Measurements from ENCODE around the gene PDLIM1. TPM values are rescaled to one million over a fixed set of nuclear protein-coding genes. Genes with fewer than 3 reads are reported as not detected.

Gene PDLIM1
- total RNA-seq, 4 donors from 2014 or later, result 71.4 to 112 (median 77.7) TPM

DNA sequence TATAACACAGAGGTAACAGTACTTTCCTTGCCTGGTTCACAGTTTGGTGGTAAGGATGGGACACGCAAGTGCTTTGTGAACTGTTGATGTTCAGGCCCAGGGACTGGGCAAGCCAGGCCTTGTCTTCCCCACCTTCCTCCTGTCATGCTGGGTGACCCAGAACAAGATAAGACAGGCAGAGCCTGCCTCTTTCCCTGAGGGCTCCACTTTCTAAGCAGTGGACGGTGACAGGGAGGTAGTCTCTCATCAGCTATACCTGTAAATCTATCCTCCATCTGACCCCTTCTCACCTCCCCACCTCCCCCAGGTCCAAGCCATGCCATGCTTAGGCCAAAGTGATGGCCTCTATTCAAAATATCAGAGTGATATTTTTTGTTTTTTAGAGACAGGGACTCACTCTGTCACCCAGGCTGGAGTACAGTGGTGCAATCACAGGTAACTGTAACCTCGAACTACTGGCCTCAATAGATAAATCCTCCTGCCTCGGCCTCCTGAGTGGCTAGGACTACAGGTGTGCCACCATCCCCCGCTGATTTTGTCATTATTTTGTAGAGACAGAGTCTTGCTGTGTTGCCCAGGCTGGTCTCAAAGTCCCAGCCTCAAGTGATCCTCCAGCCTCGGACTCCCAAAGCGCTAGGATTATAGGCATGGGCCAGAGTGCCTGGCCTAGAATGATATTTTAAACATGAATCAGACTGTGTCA, 42.8 kb downstream of the PDLIM1 start:
- Histone ChIP-seq H3K4me3 (no peak overlapping the region), H3K9me3 (no peaks in the 10 kb centered on the region), H3K27ac (no peak overlapping the region), H3K4me1 (peaks cover 18% of the 10 kb centered on the region), H3K27me3 (no peaks in the 10 kb centered on the region), H3K36me3 (peaks cover 24% of the 10 kb centered on the region)
- WGBS, result 81% methylated on average over 7 of the region's 7 CpGs
- TF ChIP-seq, protein P1, sequence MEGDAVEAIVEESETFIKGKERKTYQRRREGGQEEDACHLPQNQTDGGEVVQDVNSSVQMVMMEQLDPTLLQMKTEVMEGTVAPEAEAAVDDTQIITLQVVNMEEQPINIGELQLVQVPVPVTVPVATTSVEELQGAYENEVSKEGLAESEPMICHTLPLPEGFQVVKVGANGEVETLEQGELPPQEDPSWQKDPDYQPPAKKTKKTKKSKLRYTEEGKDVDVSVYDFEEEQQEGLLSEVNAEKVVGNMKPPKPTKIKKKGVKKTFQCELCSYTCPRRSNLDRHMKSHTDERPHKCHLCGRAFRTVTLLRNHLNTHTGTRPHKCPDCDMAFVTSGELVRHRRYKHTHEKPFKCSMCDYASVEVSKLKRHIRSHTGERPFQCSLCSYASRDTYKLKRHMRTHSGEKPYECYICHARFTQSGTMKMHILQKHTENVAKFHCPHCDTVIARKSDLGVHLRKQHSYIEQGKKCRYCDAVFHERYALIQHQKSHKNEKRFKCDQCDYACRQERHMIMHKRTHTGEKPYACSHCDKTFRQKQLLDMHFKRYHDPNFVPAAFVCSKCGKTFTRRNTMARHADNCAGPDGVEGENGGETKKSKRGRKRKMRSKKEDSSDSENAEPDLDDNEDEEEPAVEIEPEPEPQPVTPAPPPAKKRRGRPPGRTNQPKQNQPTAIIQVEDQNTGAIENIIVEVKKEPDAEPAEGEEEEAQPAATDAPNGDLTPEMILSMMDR (IDR thresholded peaks at IDR 0.05), result no peak
- TF ChIP-seq EP300 (IDR thresholded peaks at IDR 0.05) (no peak), POLR2AphosphoS5 (IDR thresholded peaks at IDR 0.05) (no peak), POLR2A (IDR thresholded peaks at IDR 0.05) (no peak)
- DNase-seq (ENCODE audit: low spot score in 2 of 2), result no peak

- Histone ChIP-seq H3K27me3 (no peaks in the 10 kb centered on the region), H3K36me3 (peaks cover 24% of the 10 kb centered on the region), H3K27ac (no peak overlapping the region), H3K9me3 (no peaks in the 10 kb centered on the region), H3K4me1 (peaks cover 18% of the 10 kb centered on the region), H3K4me3 (no peak overlapping the region)
- WGBS, result 53% methylated on average over 6 of the region's 6 CpGs
- DNase-seq (ENCODE audit: low spot score in 2 of 2), result no peak
- TF ChIP-seq, protein P1 (IDR thresholded peaks at IDR 0.05), result no peak
- TF ChIP-seq POLR2AphosphoS5 (IDR thresholded peaks at IDR 0.05) (no peak), EP300 (IDR thresholded peaks at IDR 0.05) (no peak), POLR2A (IDR thresholded peaks at IDR 0.05) (no peak)
Observed at GRCh38 chr10:95247200-95247880, 43.5 kb downstream of the PDLIM1 start.

DNA sequence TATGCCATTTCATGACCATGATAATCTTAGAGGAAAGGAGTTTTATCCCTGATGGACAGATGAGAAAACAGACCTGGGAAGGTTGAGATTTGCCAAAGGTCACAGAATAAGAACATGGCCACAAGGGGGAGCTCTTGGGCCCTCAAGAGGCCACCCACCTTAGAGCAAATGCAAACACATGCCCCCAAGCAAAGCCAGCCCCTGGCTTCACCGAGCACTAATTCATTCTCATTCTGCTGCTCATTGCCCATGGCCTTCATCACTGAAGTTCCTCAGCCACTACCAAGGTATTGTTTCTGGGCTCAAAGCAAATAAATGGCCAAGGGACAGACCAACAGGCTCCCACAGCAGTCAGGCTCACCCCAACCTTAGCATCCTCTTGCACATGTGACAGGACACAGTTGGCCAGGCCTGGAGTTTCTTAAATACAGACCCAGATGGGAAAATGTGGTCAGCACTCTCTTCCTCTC, 44.2 kb downstream of the PDLIM1 start:
- peak; percentile 84 to 85 for DNase-seq (ENCODE audit: low spot score in 2 of 2)
- no peak overlapping the region for H3K4me3 ChIP-seq
- H3K9me3 ChIP-seq, result no peaks in the 10 kb centered on the region
- no peaks in the 10 kb centered on the region for H3K27me3 ChIP-seq
- H3K27ac ChIP-seq, result no peak overlapping the region
- 0% methylated on average over 1 of the region's 1 CpG for WGBS
- peaks cover 18% of the 10 kb centered on the region for H3K4me1 ChIP-seq
- TF ChIP-seq POLR2A (IDR thresholded peaks at IDR 0.05), result no peak
- TF ChIP-seq, protein P1 (IDR thresholded peaks at IDR 0.05), result peak; percentile 57 to 70
- H3K36me3 ChIP-seq, result peaks cover 23% of the 10 kb centered on the region

GRCh38 chr10:95245425-95246055, 45.3 kb downstream of the PDLIM1 start:
- H3K4me1 ChIP-seq, result peaks cover 18% of the 10 kb centered on the region
- TF ChIP-seq, protein P1 (IDR thresholded peaks at IDR 0.05), result no peak
- no peak for TF ChIP-seq POLR2AphosphoS5 (IDR thresholded peaks at IDR 0.05)
- TF ChIP-seq POLR2A (IDR thresholded peaks at IDR 0.05), result no peak
- no peak for TF ChIP-seq EP300 (IDR thresholded peaks at IDR 0.05)
- H3K36me3 ChIP-seq, result peaks cover 30% of the 10 kb centered on the region
- no peak for DNase-seq (ENCODE audit: low spot score in 2 of 2)
- WGBS, result 77% methylated on average over 6 of the region's 6 CpGs
- H3K27ac ChIP-seq, result no peak overlapping the region
- no peaks in the 10 kb centered on the region for H3K9me3 ChIP-seq
- no peaks in the 10 kb centered on the region for H3K27me3 ChIP-seq
- no peak overlapping the region for H3K4me3 ChIP-seq

DNA sequence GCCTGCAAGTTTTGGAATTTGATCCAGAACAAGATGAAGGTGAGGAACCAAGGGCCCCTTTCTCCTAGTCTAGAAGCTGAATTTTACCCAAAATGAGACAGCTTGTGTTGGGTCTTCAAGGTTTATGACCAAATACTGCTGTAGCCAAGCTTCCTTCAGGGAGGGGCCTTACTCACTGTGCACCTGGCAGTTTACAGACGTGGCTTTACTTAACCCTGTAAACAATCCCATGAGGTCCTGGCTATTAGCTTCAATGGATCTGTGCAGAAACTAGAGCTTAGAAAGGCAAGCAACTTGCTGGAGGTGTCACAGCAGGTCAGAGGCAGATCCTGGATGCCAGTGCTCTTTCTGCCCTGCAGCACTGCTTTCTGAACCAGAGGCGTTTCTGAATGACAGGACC, 46.7 kb downstream of the PDLIM1 start:
- 76% methylated on average over 2 of the region's 2 CpGs for WGBS
- no peaks in the 10 kb centered on the region for H3K9me3 ChIP-seq
- no peak for TF ChIP-seq POLR2AphosphoS5 (IDR thresholded peaks at IDR 0.05)
- TF ChIP-seq EP300 (IDR thresholded peaks at IDR 0.05), result no peak
- no peak for TF ChIP-seq POLR2A (IDR thresholded peaks at IDR 0.05)
- TF ChIP-seq, protein P1 (IDR thresholded peaks at IDR 0.05), result no peak
- H3K4me3 ChIP-seq, result no peak overlapping the region
- H3K27ac ChIP-seq, result no peak overlapping the region
- peaks cover 18% of the 10 kb centered on the region for H3K4me1 ChIP-seq
- H3K36me3 ChIP-seq, result peaks cover 36% of the 10 kb centered on the region
- no peak for DNase-seq (ENCODE audit: low spot score in 2 of 2)
- H3K27me3 ChIP-seq, result no peaks in the 10 kb centered on the region
